Left lung (tissue), 10 donors: ENCODE results near the gene CST3. TPM values are rescaled to one million over a fixed set of nuclear protein-coding genes. Genes with fewer than 3 reads are reported as not detected.
A peak's percentile ranks its signal among the peaks of the same experiment; 100 is the strongest.

Source experiments
- ATAC-seq: fragments of 200-7000 bp; cut with Tn5 transposase; one replicate; pipeline ENCODE4 v1.9.1; 2020; ENCODE audit warnings: moderate library complexity
- DNase-seq, 4 donors: peaks; one replicate each; pipeline ENCODE4 v3.0.0-alpha.2; 2013 to 2020
- H3K27ac ChIP-seq, 2 donors: fragments of 200-600 bp; sonication (generic) in 1 of 2; one replicate each; pipeline versions ENCODE4 v1.5.0 to v1.8.0; 2020 to 2021
- H3K27me3 ChIP-seq, 2 donors: fragments of 200-600 bp; sonication (generic) in 1 of 2; one replicate each; pipeline versions ENCODE4 v1.5.0 to v1.8.0; 2020 to 2021
- H3K36me3 ChIP-seq, 2 donors: fragments of 200-600 bp; sonication (generic) in 1 of 2; one replicate each; pipeline versions ENCODE4 v1.5.0 to v1.8.0; 2020 to 2021
- H3K4me1 ChIP-seq, 2 donors: fragments of 200-600 bp; one replicate each; pipeline ENCODE4 v1.8.0; 2021
- H3K4me3 ChIP-seq, 2 donors: fragments of 200-600 bp; sonication (generic) in 1 of 2; one replicate each; pipeline versions ENCODE4 v1.5.0 to v1.8.0; 2020 to 2021; ENCODE audit warnings: mild to moderate bottlenecking in 1 of 2
- H3K9me3 ChIP-seq, 2 donors: fragments of 200-600 bp; sonication (generic) in 1 of 2; one replicate each; pipeline versions ENCODE4 v1.5.0 to v1.8.0; 2020 to 2021
- CTCF ChIP-seq, 2 donors: fragments of 200-600 bp; sonication (generic) in 1 of 2; IDR thresholded peaks; one replicate each; pipeline versions ENCODE4 v1.5.0 to v1.8.0; 2021; ENCODE audit warnings: antibody characterized with exemption in 2 of 2
- intact Hi-C, 2 donors: fragments of 100-400 bp; cut with DNase I; formaldehyde crosslinking; loops; one replicate each; pipeline versions ENCODE4 v1.11.2 to v1.14.2; 2022
- polyA plus RNA-seq, 6 donors: library from polyadenylated mRNA; unstranded; fragments of 120-200 nt; gene quantifications; one replicate each; pipeline ENCODE4 v1.2.1, GENCODE V29; 2013; ENCODE audit not compliant: insufficient read length in 6 of 6
- total RNA-seq, 2 donors: library from RNA; stranded (reverse); fragmentation: NEBNext Ultra II Directional; extraction: Animal tissue kit (Norgen Biotek cat#: 25700); gene quantifications; one replicate each; pipeline ENCODE4 v1.2.1, GENCODE V29; 2021
- donor health status: DM: no; HTN: yes; CAD: no.
- donor health status: DM: no; HTN: no; CAD: no.

The CST3 gene
- total and polyA plus RNA-seq, 8 donors: 145 to 714 (median 163) TPM

- H3K27me3 ChIP-seq: no peaks in the 10 kb centered on the region
- H3K27ac ChIP-seq: no peak overlapping the region
- intact Hi-C loops: no loop called here
- peaks cover 0 to 18% of the 10 kb centered on the region in 2 donors for H3K4me1 ChIP-seq
- H3K36me3 ChIP-seq: peaks cover 0 to 18% of the 10 kb centered on the region in 2 donors
- no peak for DNase-seq
- no peak overlapping the region for H3K4me3 ChIP-seq
- no peak for TF ChIP-seq CTCF (IDR thresholded peaks at IDR 0.05)
- ATAC-seq: no peak
- H3K9me3 ChIP-seq: no peaks in the 10 kb centered on the region
Observed at GRCh38 chr20:23628402-23629016, 9.2 kb downstream of the CST3 start.

- Histone ChIP-seq H3K4me1 (peaks cover 0 to 24% of the 10 kb centered on the region in 2 donors), H3K36me3 (peaks cover 0 to 8% of the 10 kb centered on the region in 2 donors), H3K27ac (no peak overlapping the region), H3K27me3 (no peaks in the 10 kb centered on the region), H3K4me3 (no peak overlapping the region), H3K9me3 (no peaks in the 10 kb centered on the region)
- no peak for DNase-seq
- no peak for TF ChIP-seq CTCF (IDR thresholded peaks at IDR 0.05)
- intact Hi-C loops: no loop called here
- ATAC-seq: no peak
Observed at GRCh38 chr20:23627501-23627900, 10.3 kb downstream of the CST3 start.

GRCh38 chr20:23626040-23626620, 11.6 kb downstream of the CST3 start:
- Histone ChIP-seq H3K27ac (no peak overlapping the region), H3K4me3 (no peak overlapping the region), H3K36me3 (no peaks in the 10 kb centered on the region), H3K4me1 (peaks cover 0 to 18% of the 10 kb centered on the region in 2 donors), H3K9me3 (no peaks in the 10 kb centered on the region), H3K27me3 (no peaks in the 10 kb centered on the region)
- no peak for DNase-seq
- intact Hi-C loops: no loop called here
- ATAC-seq: peak; percentile 61
- TF ChIP-seq CTCF (IDR thresholded peaks at IDR 0.05): no peak

GRCh38 chr20:23625236-23625964, 12.4 kb downstream of the CST3 start:
- intact Hi-C loops: no loop called here
- H3K36me3 ChIP-seq: no peaks in the 10 kb centered on the region
- H3K27me3 ChIP-seq: no peaks in the 10 kb centered on the region
- no peak for ATAC-seq
- H3K27ac ChIP-seq: no peak overlapping the region
- no peak overlapping the region for H3K4me3 ChIP-seq
- peaks cover 0 to 18% of the 10 kb centered on the region in 2 donors for H3K4me1 ChIP-seq
- no peak for DNase-seq
- TF ChIP-seq CTCF (IDR thresholded peaks at IDR 0.05): no peak
- no peaks in the 10 kb centered on the region for H3K9me3 ChIP-seq

- Histone ChIP-seq H3K9me3 (no peaks in the 10 kb centered on the region), H3K4me3 (no peak overlapping the region), H3K4me1 (peaks cover 0 to 11% of the 10 kb centered on the region in 2 donors), H3K27ac (no peak overlapping the region), H3K27me3 (no peaks in the 10 kb centered on the region), H3K36me3 (no peaks in the 10 kb centered on the region)
- DNase-seq (no peak), ATAC-seq (peak; percentile 9)
- no peak for TF ChIP-seq CTCF (IDR thresholded peaks at IDR 0.05)
- intact Hi-C loops: no loop called here
Observed at GRCh38 chr20:23624324-23624691, 13.4 kb downstream of the CST3 start.
